Glutamatergic neuron (in vitro differentiated cells): Measurements from ENCODE around the gene PLXNA2. TPM values are rescaled to one million over a fixed set of nuclear protein-coding genes. Genes with fewer than 3 reads are reported as not detected.

Experiments
- DNase-seq: peaks from one replicate; pipeline ENCODE4 v3.0.0; 2022
- H3K27ac Mint-ChIP-seq: one replicate; pipeline ENCODE4 v1.8.0; 2020; ENCODE audit warnings: mild to moderate bottlenecking, mixed read lengths, inconsistent platforms; ENCODE audit not compliant: unreplicated experiment
- H3K27me3 Mint-ChIP-seq: one replicate; pipeline ENCODE4 v1.8.0; 2020; ENCODE audit warnings: mild to moderate bottlenecking, moderate library complexity, mixed read lengths, inconsistent platforms; ENCODE audit not compliant: unreplicated experiment
- H3K36me3 Mint-ChIP-seq: one replicate; pipeline ENCODE4 v1.8.0; 2020; ENCODE audit warnings: mild to moderate bottlenecking, mixed read lengths, inconsistent platforms; ENCODE audit not compliant: unreplicated experiment
- H3K4me1 Mint-ChIP-seq: one replicate; pipeline ENCODE4 v1.8.0; 2020; ENCODE audit warnings: mild to moderate bottlenecking, low read depth, mixed read lengths, inconsistent platforms; ENCODE audit not compliant: unreplicated experiment
- H3K4me3 Mint-ChIP-seq: one replicate; pipeline ENCODE4 v1.8.0; 2020; ENCODE audit warnings: mild to moderate bottlenecking, mixed read lengths, inconsistent platforms; ENCODE audit not compliant: unreplicated experiment
- H3K9me3 Mint-ChIP-seq: one replicate; pipeline ENCODE4 v1.8.0; 2020; ENCODE audit warnings: mild to moderate bottlenecking, moderate library complexity, mixed read lengths, inconsistent platforms; ENCODE audit not compliant: unreplicated experiment
- total RNA-seq: library from RNA; stranded (reverse); fragmentation: NEBNext Ultra II Directional; extraction: Animal tissue kit (Norgen Biotek cat#: 25700); gene quantifications from one replicate; pipeline ENCODE4 v1.2.1, GENCODE V29; 2021; ENCODE audit not compliant: unreplicated experiment
- TF ChIP-seq, protein P1 (sequence below): fragments of 200-600 bp; sonication (generic); IDR thresholded peaks from one replicate; pipeline ENCODE4 v1.5.0; 2021; ENCODE audit not compliant: partially characterized antibody, unreplicated experiment

Gene PLXNA2
- total RNA-seq, 1 donor from 2014 or later = 66.0 TPM

DNA sequence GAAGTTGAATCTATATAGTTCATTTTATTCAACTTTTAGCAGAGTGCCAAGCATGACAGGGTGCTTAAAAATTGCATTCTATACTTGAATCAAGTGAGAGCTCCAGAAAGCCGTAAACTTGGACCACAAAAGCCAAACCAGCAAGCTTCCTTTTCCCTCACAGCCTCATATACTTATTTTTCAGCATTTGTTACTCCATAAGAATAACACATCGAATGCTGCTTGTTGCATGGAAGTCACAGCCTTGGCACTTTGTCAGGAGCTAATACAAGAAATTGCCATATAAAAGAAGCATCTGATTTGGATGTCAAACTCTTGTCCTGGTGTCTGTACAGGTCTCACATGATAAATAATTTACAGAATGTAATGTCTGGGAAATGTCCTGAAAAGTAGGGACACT, 87.4 kb downstream of the PLXNA2 start:
- no peak for DNase-seq
- peaks cover 10% of the 10 kb centered on the region for H3K9me3 Mint-ChIP-seq
- H3K4me1 Mint-ChIP-seq = peaks cover 40% of the 10 kb centered on the region
- H3K27ac Mint-ChIP-seq = no peak overlapping the region
- TF ChIP-seq, protein P1, sequence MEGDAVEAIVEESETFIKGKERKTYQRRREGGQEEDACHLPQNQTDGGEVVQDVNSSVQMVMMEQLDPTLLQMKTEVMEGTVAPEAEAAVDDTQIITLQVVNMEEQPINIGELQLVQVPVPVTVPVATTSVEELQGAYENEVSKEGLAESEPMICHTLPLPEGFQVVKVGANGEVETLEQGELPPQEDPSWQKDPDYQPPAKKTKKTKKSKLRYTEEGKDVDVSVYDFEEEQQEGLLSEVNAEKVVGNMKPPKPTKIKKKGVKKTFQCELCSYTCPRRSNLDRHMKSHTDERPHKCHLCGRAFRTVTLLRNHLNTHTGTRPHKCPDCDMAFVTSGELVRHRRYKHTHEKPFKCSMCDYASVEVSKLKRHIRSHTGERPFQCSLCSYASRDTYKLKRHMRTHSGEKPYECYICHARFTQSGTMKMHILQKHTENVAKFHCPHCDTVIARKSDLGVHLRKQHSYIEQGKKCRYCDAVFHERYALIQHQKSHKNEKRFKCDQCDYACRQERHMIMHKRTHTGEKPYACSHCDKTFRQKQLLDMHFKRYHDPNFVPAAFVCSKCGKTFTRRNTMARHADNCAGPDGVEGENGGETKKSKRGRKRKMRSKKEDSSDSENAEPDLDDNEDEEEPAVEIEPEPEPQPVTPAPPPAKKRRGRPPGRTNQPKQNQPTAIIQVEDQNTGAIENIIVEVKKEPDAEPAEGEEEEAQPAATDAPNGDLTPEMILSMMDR = no peak
- no peak overlapping the region for H3K4me3 Mint-ChIP-seq
- no peaks in the 10 kb centered on the region for H3K27me3 Mint-ChIP-seq
- H3K36me3 Mint-ChIP-seq = no peaks in the 10 kb centered on the region

DNA sequence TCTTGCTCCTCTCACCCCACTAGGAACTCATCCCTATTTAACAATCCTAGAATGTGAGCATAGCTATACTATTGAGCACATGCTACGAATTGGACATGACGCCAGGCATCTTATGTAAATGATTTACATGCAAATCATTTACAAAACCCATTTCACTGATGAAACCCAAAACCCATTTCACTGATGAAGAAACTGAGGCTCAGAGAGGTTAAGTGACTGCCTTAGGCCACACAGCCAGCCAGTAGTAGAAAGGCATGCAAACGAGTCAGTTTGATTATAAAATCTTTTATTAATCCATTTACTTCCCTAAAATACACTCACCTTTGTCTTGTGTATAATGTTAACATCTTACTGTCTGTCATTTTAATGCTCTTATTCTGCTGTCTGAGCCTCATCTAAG, 87.9 kb downstream of the PLXNA2 start:
- no peak for DNase-seq
- H3K4me1 Mint-ChIP-seq = peaks cover 37% of the 10 kb centered on the region
- TF ChIP-seq, protein P1 = no peak
- H3K36me3 Mint-ChIP-seq = no peaks in the 10 kb centered on the region
- H3K27me3 Mint-ChIP-seq = no peaks in the 10 kb centered on the region
- no peak overlapping the region for H3K4me3 Mint-ChIP-seq
- peaks cover 8% of the 10 kb centered on the region for H3K9me3 Mint-ChIP-seq
- H3K27ac Mint-ChIP-seq = no peak overlapping the region

DNA sequence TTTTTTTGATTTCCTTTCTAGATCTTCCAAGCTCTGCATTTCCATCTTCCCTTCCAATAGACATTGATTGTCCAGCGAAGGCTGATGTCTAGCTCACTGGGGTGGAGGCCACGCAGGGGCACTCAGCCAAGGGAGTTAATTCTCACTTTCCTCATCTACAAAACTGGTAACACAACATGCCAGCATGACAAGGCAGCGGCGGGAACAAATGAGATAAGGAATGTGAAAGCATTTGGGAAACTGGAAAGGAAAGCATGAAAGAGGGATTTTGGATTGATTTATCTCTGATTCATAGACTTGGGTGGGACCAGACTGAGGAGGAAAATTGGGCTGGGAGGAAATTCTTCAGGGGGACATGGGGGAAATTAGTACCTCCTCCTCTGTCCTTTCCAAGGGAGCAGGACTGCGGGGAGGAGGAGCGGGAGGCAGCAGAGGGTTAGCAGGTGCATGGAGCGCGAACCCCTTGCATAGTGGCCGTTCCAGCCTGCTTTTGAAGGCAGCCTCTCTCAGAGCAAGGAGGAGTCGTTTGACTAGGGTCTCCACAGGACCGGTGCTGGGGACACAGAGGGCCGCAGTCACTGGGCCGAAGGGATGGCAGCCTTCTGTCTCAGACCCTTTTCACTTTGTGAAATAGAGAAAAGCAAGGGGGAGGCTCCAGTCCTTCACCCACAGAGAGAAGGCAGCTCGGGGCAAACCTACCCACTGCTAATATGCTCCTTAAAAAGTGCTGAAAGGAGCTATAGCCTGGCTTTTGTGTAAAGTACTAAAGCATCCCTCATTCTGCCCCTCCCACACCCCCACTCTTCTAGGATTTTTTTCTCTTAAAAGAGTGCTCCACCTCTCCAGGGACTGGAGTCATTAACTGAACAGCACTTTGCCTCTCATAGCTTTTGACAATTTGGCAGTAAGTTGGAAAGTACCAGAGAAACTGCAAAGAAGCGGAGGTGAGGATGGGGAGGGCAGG, 89.2 kb downstream of the PLXNA2 start:
- Mint-ChIP-seq H3K27me3 (no peaks in the 10 kb centered on the region), H3K4me3 (peak overlapping the region; percentile 39), H3K36me3 (no peaks in the 10 kb centered on the region), H3K27ac (no peak overlapping the region), H3K4me1 (peaks cover 29% of the 10 kb centered on the region), H3K9me3 (peaks cover 5% of the 10 kb centered on the region)
- TF ChIP-seq, protein P1 = no peak
- DNase-seq = no peak

DNA sequence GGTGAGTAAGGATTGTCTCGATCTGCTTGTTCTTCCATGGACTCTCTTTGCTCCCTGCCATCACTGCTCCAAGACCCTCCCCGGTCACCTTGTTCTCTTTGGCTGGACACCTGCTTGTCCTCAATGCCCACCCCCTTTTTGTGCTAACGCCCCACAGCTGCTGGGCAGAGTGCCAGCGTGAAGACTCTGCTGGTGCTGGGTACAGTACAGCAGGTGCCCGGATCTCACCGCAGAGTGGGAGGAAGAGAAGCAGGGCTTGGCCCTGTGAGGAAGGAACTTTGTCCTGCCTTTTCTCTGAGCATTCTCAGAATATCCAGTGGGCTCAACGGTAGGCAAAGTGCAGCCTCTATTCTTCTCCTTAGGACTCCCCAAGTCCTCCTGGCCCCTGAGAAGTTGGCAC, 90.1 kb downstream of the PLXNA2 start:
- no peaks in the 10 kb centered on the region for H3K27me3 Mint-ChIP-seq
- no peak overlapping the region for H3K4me3 Mint-ChIP-seq
- H3K27ac Mint-ChIP-seq = no peak overlapping the region
- H3K36me3 Mint-ChIP-seq = no peaks in the 10 kb centered on the region
- no peaks in the 10 kb centered on the region for H3K9me3 Mint-ChIP-seq
- no peak for DNase-seq
- peaks cover 19% of the 10 kb centered on the region for H3K4me1 Mint-ChIP-seq
- TF ChIP-seq, protein P1 = no peak

DNA sequence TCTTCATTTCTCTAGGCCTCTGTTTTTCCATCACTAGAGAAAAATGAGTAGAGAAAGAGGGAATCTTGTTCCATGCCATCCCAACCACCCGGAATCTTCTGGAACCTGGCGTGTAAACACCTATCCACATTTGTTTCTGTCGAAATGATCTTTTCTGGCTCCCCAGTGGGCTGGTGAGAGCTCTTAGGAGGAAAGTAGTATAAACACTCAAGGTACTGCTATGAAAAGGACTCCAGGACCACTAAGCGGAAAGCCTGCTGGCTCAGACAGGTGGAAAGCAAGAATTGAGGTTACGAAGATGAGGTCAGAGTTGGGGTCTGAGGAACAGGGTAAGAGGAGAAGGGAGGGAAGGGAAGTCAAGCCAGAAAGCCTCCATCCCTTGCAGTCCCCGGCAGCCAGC, 90.8 kb downstream of the PLXNA2 start:
- Mint-ChIP-seq H3K27me3 (no peaks in the 10 kb centered on the region), H3K4me1 (peaks cover 19% of the 10 kb centered on the region), H3K9me3 (no peaks in the 10 kb centered on the region), H3K27ac (no peak overlapping the region), H3K36me3 (no peaks in the 10 kb centered on the region), H3K4me3 (no peak overlapping the region)
- no peak for DNase-seq
- TF ChIP-seq, protein P1 = no peak
